ENCODE measurements around the gene ZNF787. TPM values are rescaled to one million over a fixed set of nuclear protein-coding genes. Genes with fewer than 3 reads are reported as not detected.

The ZNF787 gene
- total RNA-seq, 1 experiment from 2014 or later, result 54.6 TPM

DNA sequence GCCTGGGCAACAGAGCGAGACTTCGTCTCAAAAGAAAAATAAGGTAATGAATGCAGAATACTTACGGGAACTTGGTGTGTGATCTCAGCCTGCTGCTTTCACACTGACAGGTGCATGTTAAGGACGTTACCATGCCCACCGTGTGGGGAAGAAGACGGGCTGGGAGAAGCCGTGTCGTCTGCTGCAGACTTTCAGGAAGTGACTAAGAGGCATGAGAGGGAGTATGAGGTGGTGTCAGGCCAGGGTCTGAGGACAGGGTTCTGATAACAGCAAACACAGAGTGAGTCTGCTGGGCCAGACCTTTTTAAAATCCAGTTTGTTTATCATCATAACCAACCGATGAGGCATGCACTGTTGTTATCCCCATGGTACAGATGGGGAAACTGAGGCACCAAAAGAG lies 41.2 kb upstream of the ZNF787 start:
- Histone ChIP-seq H3K4ac (ENCODE audit: low read depth, low read length) (no peak overlapping the region), H2BK120ac (ENCODE audit: low read depth, low read length, poor library complexity, severe bottlenecking) (no peak overlapping the region), H4K20me1 (ENCODE audit: control insufficient read depth, insufficient read depth, insufficient read length) (no peaks in the 10 kb centered on the region), H3K27ac (ENCODE audit: insufficient read length, low read depth, low read length) (no peak overlapping the region), H3T11ph (ENCODE audit: low read length) (no peak overlapping the region), H4K5ac (ENCODE audit: insufficient read length, low read depth, low read length) (no peak overlapping the region), H3K14ac (ENCODE audit: insufficient read depth, low read length) (no peak overlapping the region), H3K9ac (ENCODE audit: extremely low read depth, insufficient read length, low read length) (no peak overlapping the region), H2BK5ac (ENCODE audit: insufficient read length, low read length) (no peak overlapping the region), H3K9me3 (ENCODE audit: control insufficient read depth, low read depth, low read length) (no peaks in the 10 kb centered on the region), H2BK15ac (ENCODE audit: low read depth, low read length) (no peak overlapping the region), H3K4me2 (ENCODE audit: insufficient read depth, insufficient read length, low read length) (no peak overlapping the region), H3K23ac (ENCODE audit: insufficient read length, low read depth, low read length) (no peak overlapping the region), H3K18ac (ENCODE audit: insufficient read length, low read depth, low read length) (no peak overlapping the region), H3K56ac (ENCODE audit: insufficient read length, low read depth, low read length) (no peak overlapping the region), H2BK20ac (ENCODE audit: low read depth, low read length, poor library complexity, severe bottlenecking) (no peak overlapping the region), H2AFZ (ENCODE audit: low read length) (no peak overlapping the region), H2AK5ac (ENCODE audit: insufficient read length, low read length) (no peak overlapping the region), H3K79me1 (ENCODE audit: insufficient read depth, low read depth, low read length, poor library complexity, severe bottlenecking) (no peaks in the 10 kb centered on the region), H4K91ac (ENCODE audit: insufficient read length, low read depth, low read length) (no peak overlapping the region), H2BK12ac (ENCODE audit: insufficient read length, low read depth, low read length) (no peak overlapping the region), H3K79me2 (ENCODE audit: insufficient read depth, low read length) (no peaks in the 10 kb centered on the region), H3K23me2 (ENCODE audit: insufficient read length, low read depth, low read length, poor library complexity, severe bottlenecking) (no peaks in the 10 kb centered on the region), H4K8ac (replicated peaks; ENCODE audit: insufficient read length, low read depth, low read length) (no peak overlapping the region), H3K27me3 (ENCODE audit: insufficient read depth, low read length) (no peaks in the 10 kb centered on the region), H3K4me1 (ENCODE audit: insufficient read depth, low read length) (no peaks in the 10 kb centered on the region)
- DNase-seq, result no peak
- TF ChIP-seq CTCF (conservative IDR thresholded peaks at IDR 0.05), result no peak
- Mint-ChIP-seq H3K9me3 (no peaks in the 10 kb centered on the region; a peak in 1 of 5 replicates), H3K4me3 (no peak overlapping the region), H3K27ac (no peak overlapping the region), H3K4me1 (no peaks in the 10 kb centered on the region), H3K36me3 (ENCODE audit: insufficient read depth in 1 of 3, low read depth in 3 of 3) (peaks cover 7 to 12% (median 9%) of the 10 kb centered on the region in 3 experiments), H3K27me3 (ENCODE audit: low read depth) (no peaks in the 10 kb centered on the region; the same call in 1 of the 2 replicates)
- WGBS (ENCODE audit: extremely low coverage, insufficient read length, low lambda C conversion rate), result no CpG with 5 or more reads among the region's 9 CpGs
